ENCODE data around the gene KRT10. TPM values are rescaled to one million over a fixed set of nuclear protein-coding genes. Genes with fewer than 3 reads are reported as not detected.

KRT10 gene
- total RNA-seq, 4 donors from 2014 or later, result 8.0 to 13.4 (median 11.3) TPM

DNA sequence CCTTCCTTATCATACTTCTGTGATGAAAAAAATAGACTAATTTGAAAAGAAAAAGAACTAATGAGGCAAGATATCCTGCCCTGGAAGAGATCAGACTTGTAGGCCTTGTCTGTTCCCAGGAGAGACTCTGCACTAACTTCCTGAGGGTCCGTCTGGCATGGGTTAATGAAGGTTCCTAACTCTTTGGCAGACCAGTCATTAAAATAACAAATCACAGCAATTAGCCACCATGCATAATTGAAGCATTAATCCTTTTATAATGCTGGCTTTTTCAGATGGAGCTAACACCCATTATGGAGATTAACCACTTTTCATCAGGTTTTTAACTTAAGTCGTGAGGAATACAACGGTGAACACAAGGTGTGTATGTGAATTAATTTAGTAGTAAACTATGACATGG is 10.4 kb upstream of the KRT10 start:
- peaks cover 0 to 18% (median 0%) of the 10 kb centered on the region in 4 donors for H3K4me1 ChIP-seq
- 58 to 60% methylated on average over 3 of the region's 3 CpGs for WGBS, 2 donors
- DNase-seq (ENCODE audit: low spot score in 2 of 2), result no peak

GRCh38 chr17:40830085-40830776 is 7.8 kb upstream of the KRT10 start:
- 91 to 92% methylated on average over 2 of the region's 2 CpGs for WGBS, 2 donors
- peaks cover 0 to 12% (median 0%) of the 10 kb centered on the region in 3 donors for H3K36me3 ChIP-seq
- no peak for DNase-seq (ENCODE audit: low spot score in 2 of 2)
- TF ChIP-seq CTCF (IDR thresholded peaks at IDR 0.05) (no peak), EP300 (IDR thresholded peaks at IDR 0.05) (no peak), POLR2A (IDR thresholded peaks at IDR 0.05) (no peak)
- H3K27me3 ChIP-seq, result no peaks in the 10 kb centered on the region
- H3K4me3 ChIP-seq, result no peak overlapping the region
- H3K4me1 ChIP-seq, result peaks cover 0 to 23% (median 0%) of the 10 kb centered on the region in 4 donors
- H3K27ac ChIP-seq, result peak overlapping the region in 1 of 4 donors; percentile 83
- no peaks in the 10 kb centered on the region for H3K9me3 ChIP-seq

More for the DNA sequence above, 10.4 kb upstream of the KRT10 start:
- Histone ChIP-seq H3K27ac (peak overlapping the region in 2 of 4 donors; percentile 27 to 49), H3K27me3 (no peaks in the 10 kb centered on the region), H3K36me3 (peaks cover 0 to 23% (median 0%) of the 10 kb centered on the region in 3 donors), H3K4me3 (no peak overlapping the region), H3K9me3 (no peaks in the 10 kb centered on the region)
- no peak for TF ChIP-seq CTCF (IDR thresholded peaks at IDR 0.05)
- TF ChIP-seq POLR2A (IDR thresholded peaks at IDR 0.05), result no peak
- no peak for TF ChIP-seq EP300 (IDR thresholded peaks at IDR 0.05)

- H3K4me1 ChIP-seq, result peaks cover 0 to 23% (median 0%) of the 10 kb centered on the region in 4 donors
- peak; percentile 50 to 83 for TF ChIP-seq EP300 (IDR thresholded peaks at IDR 0.05)
- TF ChIP-seq POLR2A (IDR thresholded peaks at IDR 0.05), result no peak
- H3K36me3 ChIP-seq, result no peaks in the 10 kb centered on the region
- 40 to 43% methylated on average over 4 of the region's 4 CpGs for WGBS, 2 donors
- H3K27ac ChIP-seq, result peak overlapping the region; percentile 44 to 84 (median 82)
- no peaks in the 10 kb centered on the region for H3K9me3 ChIP-seq
- no peaks in the 10 kb centered on the region for H3K27me3 ChIP-seq
- DNase-seq (ENCODE audit: low spot score in 2 of 2), result no peak
- peak overlapping the region in 1 of 4 donors; percentile 2 for H3K4me3 ChIP-seq
Measured at GRCh38 chr17:40828454-40829044, 6.1 kb upstream of the KRT10 start.

- TF ChIP-seq EP300 (IDR thresholded peaks at IDR 0.05), result peak in 1 of 2 donors; percentile 47
- no peak for TF ChIP-seq CTCF (IDR thresholded peaks at IDR 0.05)
- TF ChIP-seq POLR2A (IDR thresholded peaks at IDR 0.05), result no peak
- no peaks in the 10 kb centered on the region for H3K36me3 ChIP-seq
- DNase-seq (ENCODE audit: low spot score in 2 of 2), result peak in 1 of 2 donors; percentile 49
- H3K27ac ChIP-seq, result peak overlapping the region; percentile 44 to 84 (median 82)
- H3K9me3 ChIP-seq, result no peaks in the 10 kb centered on the region
- H3K27me3 ChIP-seq, result no peaks in the 10 kb centered on the region
- H3K4me1 ChIP-seq, result peaks cover 0 to 21% (median 0%) of the 10 kb centered on the region in 4 donors
- no peak overlapping the region for H3K4me3 ChIP-seq
- WGBS, 2 donors, result 67 to 68% methylated on average over 7 of the region's 7 CpGs
Measured at GRCh38 chr17:40827746-40828453, 5.5 kb upstream of the KRT10 start.

DNA sequence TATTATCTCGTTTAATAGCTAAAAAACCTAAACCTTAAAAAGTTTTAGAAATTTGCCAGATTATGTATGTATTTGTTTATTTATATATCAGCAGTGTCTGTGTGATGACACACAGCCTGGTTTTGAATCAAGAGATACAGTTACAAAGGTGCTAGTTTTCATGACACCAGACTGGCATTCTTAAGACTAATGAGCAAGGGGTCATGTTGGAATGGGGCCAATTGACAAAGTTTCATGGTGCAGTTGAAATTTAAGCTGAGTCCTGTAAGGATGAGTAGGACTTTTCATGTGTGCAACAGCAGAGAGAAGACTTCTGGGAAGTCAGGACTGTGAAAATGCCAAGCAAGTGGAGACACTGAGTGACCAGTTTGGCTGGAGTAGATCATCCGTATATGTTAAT is 3.2 kb upstream of the KRT10 start:
- 82 to 91% methylated on average over 2 of the region's 2 CpGs for WGBS, 2 donors
- Histone ChIP-seq H3K27me3 (no peaks in the 10 kb centered on the region), H3K4me3 (no peak overlapping the region), H3K9me3 (no peaks in the 10 kb centered on the region), H3K36me3 (peaks cover 0 to 10% (median 0%) of the 10 kb centered on the region in 3 donors), H3K27ac (no peak overlapping the region), H3K4me1 (peaks cover 0 to 20% (median 0%) of the 10 kb centered on the region in 4 donors)
- DNase-seq (ENCODE audit: low spot score in 2 of 2), result no peak
- TF ChIP-seq CTCF (IDR thresholded peaks at IDR 0.05) (no peak), EP300 (IDR thresholded peaks at IDR 0.05) (no peak), POLR2A (IDR thresholded peaks at IDR 0.05) (no peak)
